Upper lobe of left lung (tissue), 6 donors: ENCODE measurements around the gene FAM136A. TPM values are rescaled to one million over a fixed set of nuclear protein-coding genes. Genes with fewer than 3 reads are reported as not detected.
"Not testable (repeated sequence)": the region's sequence is repeated elsewhere in the genome, so short reads cannot be mapped to it uniquely, and the experiment has no call there.

Experiments
- ATAC-seq, 2 donors: fragments of 200-7000 bp; cut with Tn5 transposase; one replicate each; pipeline ENCODE4 v1.9.1; 2022; ENCODE audit warnings: mild to moderate bottlenecking in 2 of 2, moderate library complexity in 2 of 2; ENCODE audit not compliant: low FRiP score in 2 of 2
- DNase-seq, 2 donors: peaks; one replicate each; pipeline ENCODE4 v3.0.0-alpha.2; 2019 to 2020
- H3K27ac ChIP-seq, 4 donors: fragments of 200-600 bp; sonication (generic); one replicate each; pipeline ENCODE4 v1.5.1; 2016 to 2019
- H3K27me3 ChIP-seq, 4 donors: fragments of 200-600 bp; sonication (generic); one replicate each; pipeline ENCODE4 v1.5.1; 2017 to 2019
- H3K36me3 ChIP-seq, 4 donors: fragments of 200-600 bp; sonication (generic); one replicate each; pipeline ENCODE4 v1.5.1; 2016 to 2019
- H3K4me1 ChIP-seq, 4 donors: fragments of 200-600 bp; sonication (generic); one replicate each; pipeline ENCODE4 v1.5.1; 2018 to 2019
- H3K4me3 ChIP-seq, 4 donors: fragments of 200-600 bp; sonication (generic); one replicate each; pipeline ENCODE4 v1.5.1; 2017 to 2019; ENCODE audit warnings: mild to moderate bottlenecking in 2 of 4, moderate library complexity in 1 of 4
- H3K9me3 ChIP-seq, 4 donors: fragments of 200-600 bp; sonication (generic); one replicate each; pipeline ENCODE4 v1.5.1; 2018 to 2019
- EP300 ChIP-seq, 4 donors: sonication (generic); formaldehyde crosslinking; IDR thresholded peaks; one replicate each; pipeline ENCODE4 v1.5.1; 2017; ENCODE audit warnings: antibody characterized with exemption in 4 of 4, control low read depth in 2 of 4
- POLR2A ChIP-seq, 4 donors: fragments of 450-650 bp; IDR thresholded peaks; one replicate each; pipeline ENCODE4 v1.5.1; 2016 to 2017; ENCODE audit warnings: antibody characterized with exemption in 4 of 4, mild to moderate bottlenecking in 2 of 4
- POLR2AphosphoS5 ChIP-seq, 2 donors: sonication (generic); formaldehyde crosslinking; IDR thresholded peaks; one replicate each; pipeline ENCODE4 v1.5.1; 2017; ENCODE audit warnings: antibody characterized with exemption in 2 of 2
- WGBS, 2 donors: methylation state at CpG; one replicate each; pipeline ENCODE4 v1.1.5; 2017 to 2018; 5-methylcytosine and 5-hydroxymethylcytosine counted together
- total RNA-seq, 6 donors: library from RNA; depleted of rRNA in 4 of 6; stranded (reverse); fragments of >200 nt in 4 of 6; gene quantifications; one replicate each; pipeline versions ENCODE4 v1.1.0 to v1.2.1, GENCODE V29; 2016 to 2021
- TF ChIP-seq, protein P1 (sequence below), 6 experiments: fragments of 450-650 bp in 4 of 6; fragments of 200-600 bp in 2 of 6; sonication (generic) in 2 of 6; IDR thresholded peaks; one replicate each; pipeline ENCODE4 v1.5.1; 2016 to 2019; ENCODE audit warnings: antibody characterized with exemption in 6 of 6
- donor health status: DM: no; HTN: no; CAD: no; lungs with moderate emphysema.
- donor health status: DM: no; HTN: yes; CAD: no; lungs with severe emphysema.

The FAM136A gene
- total RNA-seq, 6 donors from 2014 or later: 19.5 to 26.4 (median 23.1) TPM

DNA sequence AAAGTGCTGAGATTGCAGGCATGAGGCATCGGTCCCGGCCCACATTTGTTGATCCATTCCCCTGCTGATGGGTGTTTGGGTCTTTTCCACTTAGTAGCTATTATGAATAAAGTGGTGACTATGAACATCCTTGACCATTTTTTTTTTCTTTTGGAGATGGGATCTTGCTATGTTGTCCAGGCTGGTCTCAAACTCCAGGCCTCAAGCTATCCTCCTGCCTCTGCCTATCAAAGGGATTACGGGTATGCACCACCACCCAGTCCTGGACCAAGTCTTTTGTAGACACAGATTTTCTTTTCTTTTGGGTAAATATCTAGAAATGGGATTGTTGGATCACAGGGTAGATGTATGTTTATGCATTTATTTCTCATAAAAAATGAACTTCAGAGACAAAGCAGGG, 1.3 kb upstream of the FAM136A start:
- Histone ChIP-seq H3K4me3 (no peak overlapping the region), H3K27ac (no peak overlapping the region), H3K36me3 (peaks cover 0 to 19% (median 7%) of the 10 kb centered on the region in 4 donors), H3K4me1 (peaks cover 5 to 28% (median 9%) of the 10 kb centered on the region in 4 donors), H3K9me3 (no peaks in the 10 kb centered on the region), H3K27me3 (no peaks in the 10 kb centered on the region)
- TF ChIP-seq POLR2A (IDR thresholded peaks at IDR 0.05) (no peak), POLR2AphosphoS5 (IDR thresholded peaks at IDR 0.05) (no peak), EP300 (IDR thresholded peaks at IDR 0.05) (no peak)
- TF ChIP-seq, protein P1, sequence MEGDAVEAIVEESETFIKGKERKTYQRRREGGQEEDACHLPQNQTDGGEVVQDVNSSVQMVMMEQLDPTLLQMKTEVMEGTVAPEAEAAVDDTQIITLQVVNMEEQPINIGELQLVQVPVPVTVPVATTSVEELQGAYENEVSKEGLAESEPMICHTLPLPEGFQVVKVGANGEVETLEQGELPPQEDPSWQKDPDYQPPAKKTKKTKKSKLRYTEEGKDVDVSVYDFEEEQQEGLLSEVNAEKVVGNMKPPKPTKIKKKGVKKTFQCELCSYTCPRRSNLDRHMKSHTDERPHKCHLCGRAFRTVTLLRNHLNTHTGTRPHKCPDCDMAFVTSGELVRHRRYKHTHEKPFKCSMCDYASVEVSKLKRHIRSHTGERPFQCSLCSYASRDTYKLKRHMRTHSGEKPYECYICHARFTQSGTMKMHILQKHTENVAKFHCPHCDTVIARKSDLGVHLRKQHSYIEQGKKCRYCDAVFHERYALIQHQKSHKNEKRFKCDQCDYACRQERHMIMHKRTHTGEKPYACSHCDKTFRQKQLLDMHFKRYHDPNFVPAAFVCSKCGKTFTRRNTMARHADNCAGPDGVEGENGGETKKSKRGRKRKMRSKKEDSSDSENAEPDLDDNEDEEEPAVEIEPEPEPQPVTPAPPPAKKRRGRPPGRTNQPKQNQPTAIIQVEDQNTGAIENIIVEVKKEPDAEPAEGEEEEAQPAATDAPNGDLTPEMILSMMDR (IDR thresholded peaks at IDR 0.05): no peak
- no peak for DNase-seq
- 94% methylated on average over 3 of the region's 3 CpGs for WGBS, 2 donors
- no peak for ATAC-seq

GRCh38 chr2:70302195-70302546, 304 bp upstream of the FAM136A start:
- Histone ChIP-seq H3K4me1 (peaks cover 5 to 28% (median 9%) of the 10 kb centered on the region in 4 donors), H3K36me3 (peaks cover 0 to 19% (median 8%) of the 10 kb centered on the region in 4 donors), H3K27ac (peak overlapping the region in 3 of 4 donors; percentile 87 to 90 (median 90)), H3K4me3 (peak overlapping the region in 3 of 4 donors; percentile 67 to 99 (median 96))
- H3K9me3 ChIP-seq, H3K27me3 ChIP-seq, ATAC-seq, DNase-seq: not testable (repeated sequence)
- WGBS, 2 donors: 47 to 49% methylated on average over 11 of the region's 11 CpGs

DNA sequence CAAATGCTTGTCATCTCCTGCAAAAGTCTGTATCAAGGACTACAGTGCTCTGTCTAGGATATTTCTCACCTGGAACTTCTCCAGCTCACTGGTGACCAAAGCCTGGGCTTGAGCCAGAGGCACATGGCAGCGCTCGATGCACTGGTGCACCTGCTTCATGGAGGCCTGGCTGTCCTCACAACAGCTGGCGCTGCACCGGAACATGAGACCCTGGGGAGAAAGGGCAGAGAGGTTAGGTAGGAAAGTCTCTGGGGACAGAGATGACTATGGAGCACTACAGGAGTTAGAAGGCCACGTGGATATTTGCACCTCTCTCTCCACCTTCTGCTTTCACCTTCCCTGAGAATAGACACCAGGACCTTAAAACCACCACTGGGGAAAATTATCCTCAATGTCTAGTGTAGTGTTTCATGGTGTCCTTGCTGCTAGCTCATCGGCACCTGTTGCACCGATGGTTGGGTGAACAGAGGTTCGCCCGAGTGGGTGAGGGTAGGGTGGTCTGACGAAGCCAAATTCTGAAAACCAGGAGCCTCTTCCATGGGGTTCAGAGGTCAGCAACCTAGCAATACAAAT, 1.0 kb downstream of the FAM136A start:
- Histone ChIP-seq H3K36me3 (peaks cover 0 to 24% (median 15%) of the 10 kb centered on the region in 4 donors), H3K4me3 (peak overlapping the region; percentile 67 to 99 (median 94)), H3K27me3 (no peaks in the 10 kb centered on the region), H3K4me1 (peaks cover 5 to 28% (median 9%) of the 10 kb centered on the region in 4 donors), H3K9me3 (no peaks in the 10 kb centered on the region), H3K27ac (peak overlapping the region; percentile 81 to 90 (median 88))
- 55 to 63% methylated on average over 7 to 10 of the region's 10 CpGs for WGBS, 2 donors
- ATAC-seq (no peak), DNase-seq (no peak)
- TF ChIP-seq, protein P1 (IDR thresholded peaks at IDR 0.05): no peak
- no peak for TF ChIP-seq EP300 (IDR thresholded peaks at IDR 0.05)
- no peak for TF ChIP-seq POLR2A (IDR thresholded peaks at IDR 0.05)
- no peak for TF ChIP-seq POLR2AphosphoS5 (IDR thresholded peaks at IDR 0.05)

DNA sequence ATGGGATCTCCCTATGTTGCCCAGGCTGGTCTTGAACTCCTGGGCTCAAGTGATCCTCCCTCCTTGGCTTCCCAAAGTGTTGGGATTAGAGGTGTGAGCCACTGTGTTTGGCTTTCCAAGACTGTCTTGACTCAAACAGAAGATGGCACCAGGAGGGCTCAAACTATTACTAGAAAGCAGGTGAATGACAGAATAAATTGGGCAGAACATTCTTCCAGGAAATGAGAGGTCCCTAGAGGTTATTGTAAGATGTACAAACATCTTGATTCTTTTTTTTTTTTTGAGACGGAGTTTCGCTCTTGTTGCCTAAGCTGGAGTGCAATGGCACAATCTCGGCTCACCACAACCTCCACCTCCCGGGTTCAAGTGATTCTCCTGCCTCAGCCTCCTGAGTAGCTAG, 4.0 kb downstream of the FAM136A start:
- not testable (repeated sequence) for H3K9me3 ChIP-seq, H3K4me3 ChIP-seq, H3K27ac ChIP-seq, DNase-seq, H3K27me3 ChIP-seq, ATAC-seq
- Histone ChIP-seq H3K36me3 (peaks cover 0 to 24% (median 15%) of the 10 kb centered on the region in 4 donors), H3K4me1 (peaks cover 8 to 26% (median 11%) of the 10 kb centered on the region in 4 donors)
- WGBS, 2 donors: 88 to 89% methylated on average over 4 of the region's 4 CpGs

- Histone ChIP-seq H3K9me3 (no peaks in the 10 kb centered on the region), H3K27ac (no peak overlapping the region), H3K4me1 (no peaks in the 10 kb centered on the region), H3K4me3 (no peak overlapping the region), H3K27me3 (no peaks in the 10 kb centered on the region), H3K36me3 (peaks cover 32 to 95% (median 72%) of the 10 kb centered on the region in 4 donors)
- 89 to 92% methylated on average over 5 of the region's 5 CpGs for WGBS, 2 donors
- TF ChIP-seq POLR2A (IDR thresholded peaks at IDR 0.05): no peak
- no peak for TF ChIP-seq POLR2AphosphoS5 (IDR thresholded peaks at IDR 0.05)
- TF ChIP-seq, protein P1 (IDR thresholded peaks at IDR 0.05): no peak
- TF ChIP-seq EP300 (IDR thresholded peaks at IDR 0.05): no peak
- no peak for DNase-seq
- no peak for ATAC-seq
These were observed 18.2 kb downstream of the FAM136A start for GRCh38 chr2:70283500-70284191.
